GM12892 (cell line): ENCODE results near the gene HTRA3.
"Not testable (repeated sequence)": the region's sequence is repeated elsewhere in the genome, so short reads cannot be mapped to it uniquely, and the experiment has no call there.

Source experiments
- DNase-seq: peaks from one replicate; pipeline ENCODE4 v3.0.0; 2011; ENCODE audit not compliant: insufficient read length
- FAIRE-seq: peaks from 2 replicates; lab custom pipeline; 2011; peaks lifted over from hg19 to GRCh38; lab: Jason Lieb, UNC
- POLR2A ChIP-seq: IDR thresholded peaks from 2 replicates; pipeline ENCODE4 v1.6.1; 2011; ENCODE audit warnings: low read depth, low read length, control low read depth
- POLR2AphosphoS5 ChIP-seq: IDR thresholded peaks from 2 replicates; pipeline ENCODE4 v1.6.1; 2011; ENCODE audit warnings: low read depth, low read length, control low read depth
- TAF1 ChIP-seq: IDR thresholded peaks from 2 replicates; pipeline ENCODE4 v1.6.1; 2011; ENCODE audit warnings: low read depth, mild to moderate bottlenecking, control low read depth, low read length, borderline replicate concordance

HTRA3 gene

GRCh38 chr4:8344377-8344776, 74.8 kb downstream of the HTRA3 start:
- no peak for FAIRE-seq

GRCh38 chr4:8345053-8345945, 75.7 kb downstream of the HTRA3 start:
- TF ChIP-seq POLR2AphosphoS5 (no peak), TAF1 (no peak), POLR2A (no peak)
- DNase-seq (no peak), FAIRE-seq (no peak)

More at GRCh38 chr4:8344377-8344776, 74.8 kb downstream of the HTRA3 start:
- no peak for DNase-seq
- TF ChIP-seq POLR2A (no peak), POLR2AphosphoS5 (no peak), TAF1 (no peak)

DNA sequence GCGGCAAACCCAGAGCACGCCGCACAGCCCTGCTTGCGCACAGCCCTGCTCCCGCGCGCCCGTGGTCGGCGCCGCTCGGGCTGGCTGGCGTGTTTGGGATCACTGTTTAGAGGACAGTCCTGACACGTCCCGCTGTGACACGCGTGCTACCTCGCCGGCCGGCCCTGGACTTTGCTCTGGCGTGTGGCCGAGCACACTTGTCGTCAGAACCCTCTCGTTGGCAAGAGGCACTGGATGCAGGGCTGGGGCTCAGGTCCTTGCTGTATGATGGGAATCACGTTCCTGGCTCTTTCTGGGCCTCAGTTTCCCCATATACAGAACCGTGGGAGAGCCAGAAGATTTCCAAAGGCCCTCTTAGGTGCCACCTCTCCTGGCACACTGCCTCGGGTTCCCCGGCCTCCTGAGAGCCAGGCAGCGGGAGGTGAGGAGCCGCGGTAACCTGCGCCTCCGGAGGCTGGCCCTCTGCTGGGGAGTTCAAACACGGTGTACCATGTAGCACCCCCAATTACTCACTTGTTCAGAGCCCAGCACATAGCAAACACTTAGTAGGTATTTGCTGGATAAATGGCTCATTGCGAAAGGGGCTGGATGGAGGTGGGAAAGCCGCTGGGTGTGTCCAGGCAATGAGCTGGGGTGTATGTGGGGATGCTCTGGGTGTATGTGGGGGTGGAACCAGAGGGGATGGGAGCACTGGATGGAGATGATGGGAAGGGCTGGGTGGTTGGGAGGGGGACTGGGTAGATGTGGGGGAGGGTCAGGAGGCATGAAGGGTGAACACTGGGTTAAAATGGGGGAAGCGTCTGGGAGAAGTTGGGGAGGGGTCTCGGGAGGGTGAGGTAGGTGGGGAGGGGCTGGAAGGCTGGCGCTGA, 76.6 kb downstream of the HTRA3 start:
- DNase-seq: no peak
- no peak for FAIRE-seq
- TF ChIP-seq POLR2A (no peak), POLR2AphosphoS5 (no peak), TAF1 (no peak)

GRCh38 chr4:8346838-8347605, 77.5 kb downstream of the HTRA3 start:
- TF ChIP-seq POLR2AphosphoS5 (no peak), TAF1 (no peak), POLR2A (no peak)
- DNase-seq (no peak), FAIRE-seq (no peak)

DNA sequence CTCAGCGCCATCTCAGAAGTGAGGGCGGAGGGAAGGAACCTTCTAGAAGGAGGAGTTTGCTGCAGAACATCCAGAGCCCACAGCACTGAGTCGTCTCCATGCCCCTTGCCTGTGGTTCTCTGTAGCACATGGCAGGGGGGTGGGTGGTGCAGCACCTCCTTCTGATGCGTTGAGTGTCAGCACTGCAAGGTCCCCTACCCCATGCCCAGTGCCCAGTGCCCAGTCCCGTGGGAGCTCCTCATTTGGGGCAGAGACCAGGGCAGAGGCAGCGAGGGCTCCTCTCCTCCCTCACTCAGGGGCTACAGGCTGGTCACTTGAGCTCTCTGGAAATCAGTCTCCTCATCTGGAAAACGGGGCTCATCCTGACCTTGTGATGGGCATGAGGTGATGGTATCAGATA, 78.1 kb downstream of the HTRA3 start:
- no peak for FAIRE-seq
- no peak for DNase-seq
- no peak for TF ChIP-seq TAF1
- TF ChIP-seq POLR2A: no peak
- no peak for TF ChIP-seq POLR2AphosphoS5

- DNase-seq (no peak), FAIRE-seq (no peak)
- TF ChIP-seq TAF1 (no peak), POLR2A (no peak), POLR2AphosphoS5 (no peak)
Observed at GRCh38 chr4:8348071-8348470, 78.5 kb downstream of the HTRA3 start.

DNA sequence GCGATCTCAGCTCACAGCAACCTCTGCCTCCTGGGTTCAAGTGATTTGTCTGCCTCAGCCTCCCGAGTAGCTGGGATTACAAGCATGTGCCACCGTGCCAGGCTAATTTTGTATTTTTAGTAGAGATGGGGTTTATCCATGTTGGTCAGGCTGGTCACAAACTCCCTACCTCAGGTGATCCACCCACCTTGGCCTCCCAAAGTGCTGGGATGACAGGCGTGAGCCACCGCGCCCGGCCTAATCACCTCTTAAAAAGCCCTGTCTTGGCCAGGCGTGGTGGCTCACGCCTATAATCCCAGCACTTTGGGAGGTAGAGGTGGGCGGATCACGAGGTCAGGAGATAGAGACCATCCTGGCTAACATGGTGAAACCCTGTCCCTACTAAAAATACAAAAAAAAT, 79.7 kb downstream of the HTRA3 start:
- FAIRE-seq, DNase-seq: not testable (repeated sequence)

- no peak for FAIRE-seq
- DNase-seq: no peak
- TF ChIP-seq POLR2A (no peak), POLR2AphosphoS5 (no peak), TAF1 (no peak)
Observed at GRCh38 chr4:8349664-8350236, 80.2 kb downstream of the HTRA3 start.

DNA sequence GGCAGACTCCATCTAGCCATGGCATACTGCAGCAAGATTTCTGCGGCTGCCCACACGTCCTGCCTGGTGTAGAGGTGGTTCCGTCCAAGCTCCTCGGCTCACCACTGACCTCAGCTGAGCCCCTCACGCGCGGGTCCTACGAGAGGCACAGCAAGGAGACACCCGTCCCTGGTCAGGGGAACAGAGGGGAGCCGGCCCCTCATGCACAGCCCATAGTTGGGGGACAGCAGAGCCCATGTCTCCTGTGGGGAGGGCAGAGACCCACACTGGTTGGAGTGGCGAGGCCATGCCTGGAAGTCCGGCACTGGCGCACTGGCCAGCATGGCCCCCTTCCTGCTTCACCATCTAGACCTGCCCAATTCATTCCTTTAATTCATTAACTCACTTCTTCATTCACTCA, 80.8 kb downstream of the HTRA3 start:
- TF ChIP-seq TAF1: no peak
- no peak for TF ChIP-seq POLR2AphosphoS5
- TF ChIP-seq POLR2A: no peak
- FAIRE-seq (no peak), DNase-seq (no peak)

- DNase-seq (no peak), FAIRE-seq (no peak)
- TF ChIP-seq POLR2A: no peak
- TF ChIP-seq POLR2AphosphoS5: no peak
- TF ChIP-seq TAF1: no peak
Observed at GRCh38 chr4:8350841-8351461, 81.4 kb downstream of the HTRA3 start.
